DOHH2 (cell line): Measurements from ENCODE around the gene STX17.

ENCODE experiments used
- H3F3A ChIP-seq: fragments of 200-600 bp; sonication (generic), shearing (Covaris generic); 2 replicates; pipeline ENCODE4 v1.6.0; 2016; ENCODE audit warnings: antibody characterized with exemption, mild to moderate bottlenecking; ENCODE audit not compliant: control insufficient read depth, insufficient read depth
- H3K27ac ChIP-seq: fragments of 200-600 bp; sonication (generic); 2 replicates; pipeline ENCODE4 v1.5.1; 2014; ENCODE audit warnings: low read depth, mild to moderate bottlenecking, low read length, moderate library complexity
- H3K27me3 ChIP-seq: fragments of 200-600 bp; sonication (generic); 2 replicates; pipeline ENCODE4 v1.6.1; 2014; ENCODE audit warnings: mild to moderate bottlenecking, low read length, mixed read lengths; ENCODE audit not compliant: control insufficient read depth
- H3K36me3 ChIP-seq: fragments of 200-600 bp; sonication (generic); 2 replicates; pipeline ENCODE4 v1.6.1; 2014; ENCODE audit warnings: mild to moderate bottlenecking, low read length, moderate library complexity, mixed read lengths; ENCODE audit not compliant: control insufficient read depth
- H3K4me1 ChIP-seq: fragments of 200-600 bp; sonication (generic); 2 replicates; pipeline ENCODE4 v1.6.1; 2014; ENCODE audit warnings: mild to moderate bottlenecking, low read length, mixed read lengths; ENCODE audit not compliant: control insufficient read depth
- H3K4me2 ChIP-seq: fragments of 200-600 bp; sonication (generic); 2 replicates; pipeline ENCODE4 v1.6.0; 2014; ENCODE audit warnings: mild to moderate bottlenecking, low read length, moderate library complexity
- H3K4me3 ChIP-seq: fragments of 200-600 bp; sonication (generic); 2 replicates; pipeline ENCODE4 v1.5.1; 2014; ENCODE audit warnings: mild to moderate bottlenecking, low read length, mixed read lengths
- H3K79me2 ChIP-seq: fragments of 200-600 bp; sonication (generic); 2 replicates; pipeline ENCODE4 v1.6.1; 2014; ENCODE audit warnings: mild to moderate bottlenecking, low read length, mixed read lengths; ENCODE audit not compliant: control insufficient read depth
- H3K9me2 ChIP-seq: fragments of 200-600 bp; sonication (generic); replicated peaks from 2 replicates; pipeline ENCODE4 v1.6.1; 2014; ENCODE audit warnings: mild to moderate bottlenecking, low read length, mixed read lengths; ENCODE audit not compliant: control insufficient read depth
- H3K9me3 ChIP-seq: fragments of 200-600 bp; sonication (generic); 2 replicates; pipeline ENCODE4 v1.6.1; 2014; ENCODE audit warnings: antibody characterized with exemption, low read length, mixed read lengths; ENCODE audit not compliant: control insufficient read depth, insufficient read depth
- H4K20me1 ChIP-seq: fragments of 200-600 bp; sonication (generic); 2 replicates; pipeline ENCODE4 v1.6.0; 2014; ENCODE audit warnings: low read depth, mild to moderate bottlenecking, antibody characterized with exemption, low read length, moderate library complexity; ENCODE audit not compliant: control insufficient read depth, insufficient read depth
- CTCF ChIP-seq: fragments of 200-600 bp; sonication (generic); IDR thresholded peaks from one replicate; pipeline ENCODE4 v1.5.1; 2014; ENCODE audit warnings: antibody characterized with exemption, mild to moderate bottlenecking, low read depth, low read length; ENCODE audit not compliant: poor library complexity, severe bottlenecking
- EZH2phosphoT487 ChIP-seq: fragments of 200-600 bp; sonication (generic); IDR thresholded peaks from 2 replicates; pipeline ENCODE4 v1.6.1; 2017; ENCODE audit warnings: borderline replicate concordance, mild to moderate bottlenecking, antibody characterized with exemption, low read length, moderate library complexity, mixed read lengths

The STX17 gene

GRCh38 chr9:99929652-99930051 is 23.2 kb downstream of the STX17 start:
- Histone ChIP-seq H4K20me1 (no peaks in the 10 kb centered on the region), H3K9me3 (no peaks in the 10 kb centered on the region), H3K4me1 (no peaks in the 10 kb centered on the region), H3K27ac (no peak overlapping the region), H3K36me3 (no peaks in the 10 kb centered on the region), H3K4me2 (no peak overlapping the region), H3K9me2 (no peaks in the 10 kb centered on the region), H3K79me2 (no peaks in the 10 kb centered on the region), H3K27me3 (no peaks in the 10 kb centered on the region), H3F3A (no peaks in the 10 kb centered on the region), H3K4me3 (no peak overlapping the region)
- no peak for TF ChIP-seq EZH2phosphoT487
- TF ChIP-seq CTCF = no peak

GRCh38 chr9:99931155-99931840 is 24.8 kb downstream of the STX17 start:
- no peak overlapping the region for H3K4me3 ChIP-seq
- H3K9me2 ChIP-seq = no peaks in the 10 kb centered on the region
- H3K36me3 ChIP-seq = no peaks in the 10 kb centered on the region
- H3K27ac ChIP-seq = no peak overlapping the region
- no peaks in the 10 kb centered on the region for H3K27me3 ChIP-seq
- no peaks in the 10 kb centered on the region for H3K9me3 ChIP-seq
- no peak for TF ChIP-seq CTCF
- no peak for TF ChIP-seq EZH2phosphoT487
- H3K79me2 ChIP-seq = no peaks in the 10 kb centered on the region
- no peak overlapping the region for H3K4me2 ChIP-seq
- no peaks in the 10 kb centered on the region for H4K20me1 ChIP-seq
- H3K4me1 ChIP-seq = no peaks in the 10 kb centered on the region
- H3F3A ChIP-seq = no peaks in the 10 kb centered on the region

- Histone ChIP-seq H3K4me3 (no peak overlapping the region), H3K36me3 (no peaks in the 10 kb centered on the region), H4K20me1 (no peaks in the 10 kb centered on the region), H3K79me2 (no peaks in the 10 kb centered on the region), H3F3A (no peaks in the 10 kb centered on the region), H3K9me3 (no peaks in the 10 kb centered on the region), H3K4me1 (no peaks in the 10 kb centered on the region), H3K27ac (no peak overlapping the region), H3K27me3 (no peaks in the 10 kb centered on the region), H3K4me2 (no peak overlapping the region), H3K9me2 (no peaks in the 10 kb centered on the region)
- TF ChIP-seq CTCF (no peak), EZH2phosphoT487 (no peak)
These were observed 30.6 kb downstream of the STX17 start for GRCh38 chr9:99936947-99937587.
